NCI-H2171 (cell line): Measurements from ENCODE around the gene NAA40.

Experiments used
- DNase-seq: peaks from one replicate; lab custom pipeline; 2025; lab: John Stamatoyannopoulos, UW

Gene NAA40

GRCh38 chr11:63913866-63914830 lies 24.7 kb upstream of the NAA40 start:
- DNase-seq = no peak

GRCh38 chr11:63914896-63915691 lies 23.7 kb upstream of the NAA40 start:
- DNase-seq = no peak

- DNase-seq = peak; percentile 60
Measured at GRCh38 chr11:63915961-63916836, 22.6 kb upstream of the NAA40 start.

- DNase-seq = peak; percentile 89
Measured at GRCh38 chr11:63916837-63917691, 21.7 kb upstream of the NAA40 start, which contains the start of gene RCOR2. Gene RCOR2 (minus strand): TSS chr11:63917164. CDS start chr11:63916456, 708 bp downstream.

DNA sequence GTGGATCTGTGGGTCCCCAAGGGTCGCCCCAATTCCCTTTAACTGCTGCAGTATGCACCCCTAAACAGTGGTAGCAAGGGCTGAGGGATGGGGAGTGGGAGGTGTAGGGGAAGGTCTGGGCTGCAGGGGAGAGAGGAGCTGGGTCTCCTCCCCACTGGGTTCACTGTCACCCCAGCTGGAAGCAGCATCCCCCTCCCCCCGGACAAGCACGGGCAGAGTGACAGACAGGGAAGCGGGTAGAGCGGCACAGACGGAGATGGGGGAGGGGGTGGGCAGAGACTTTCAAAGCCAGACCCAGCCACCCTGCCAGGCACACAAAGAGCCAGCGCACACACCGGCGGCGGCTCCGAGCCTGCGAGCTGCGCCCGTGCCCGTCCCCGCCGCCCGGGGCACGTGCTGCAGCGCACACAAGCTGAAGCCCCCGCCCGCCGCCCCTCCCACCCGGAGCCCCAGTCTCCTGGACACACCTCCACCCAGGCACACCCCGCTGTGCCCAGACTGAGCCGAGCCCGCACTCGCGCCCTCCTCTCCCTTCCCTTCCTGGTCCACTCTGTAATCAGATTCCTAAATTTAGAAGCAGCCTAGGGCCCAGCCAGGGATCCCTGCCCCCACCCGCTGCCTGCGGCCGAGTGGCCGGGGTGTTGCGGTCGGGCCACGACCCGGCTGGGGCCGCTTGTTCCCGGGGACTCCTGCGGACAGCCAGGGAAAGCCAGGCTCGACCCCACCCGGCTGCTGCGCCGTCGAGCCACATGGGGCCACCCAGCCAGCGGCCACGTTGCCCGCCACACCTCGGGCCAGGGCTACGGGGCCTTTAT lies 20.9 kb upstream of the NAA40 start:
- peak; percentile 96 for DNase-seq

DNA sequence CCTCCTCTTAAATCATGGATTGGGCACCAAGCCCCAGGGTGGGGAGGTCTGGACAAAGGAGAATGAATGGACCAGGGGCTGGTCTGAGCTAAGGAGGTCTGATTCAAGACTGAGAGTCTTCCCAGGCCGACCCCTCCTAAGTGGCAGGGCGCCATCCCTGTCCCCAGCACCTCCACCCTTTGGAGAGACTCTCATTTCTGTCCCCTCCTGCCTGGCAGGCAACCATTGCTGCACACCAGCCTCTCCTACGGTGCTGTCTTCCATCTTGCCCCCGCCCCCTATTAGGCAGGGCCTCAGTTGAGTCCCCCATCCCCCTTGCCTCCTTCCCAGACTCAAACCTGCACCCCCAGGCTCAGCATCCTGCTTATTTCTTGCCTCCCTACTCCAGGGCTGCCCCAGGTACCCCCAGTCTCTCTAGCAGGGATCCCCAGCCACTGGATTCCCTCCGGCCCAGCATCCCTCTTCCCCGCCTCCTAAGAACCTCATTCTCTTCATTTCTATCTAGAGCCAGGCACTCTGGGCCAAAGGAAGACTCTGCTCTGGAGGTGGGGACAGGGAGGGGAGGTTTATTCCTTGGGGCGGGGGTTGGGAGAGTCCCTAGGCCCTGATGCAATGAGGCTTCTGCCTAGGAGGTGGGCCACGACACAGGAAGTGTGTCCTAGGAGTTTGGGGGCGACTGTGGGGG lies 20.2 kb upstream of the NAA40 start:
- peak; percentile 80 for DNase-seq

- peak; percentile 87 for DNase-seq
Measured at GRCh38 chr11:63919267-63920125, 19.3 kb upstream of the NAA40 start.

GRCh38 chr11:63920126-63920938 lies 18.5 kb upstream of the NAA40 start:
- DNase-seq = no peak

DNA sequence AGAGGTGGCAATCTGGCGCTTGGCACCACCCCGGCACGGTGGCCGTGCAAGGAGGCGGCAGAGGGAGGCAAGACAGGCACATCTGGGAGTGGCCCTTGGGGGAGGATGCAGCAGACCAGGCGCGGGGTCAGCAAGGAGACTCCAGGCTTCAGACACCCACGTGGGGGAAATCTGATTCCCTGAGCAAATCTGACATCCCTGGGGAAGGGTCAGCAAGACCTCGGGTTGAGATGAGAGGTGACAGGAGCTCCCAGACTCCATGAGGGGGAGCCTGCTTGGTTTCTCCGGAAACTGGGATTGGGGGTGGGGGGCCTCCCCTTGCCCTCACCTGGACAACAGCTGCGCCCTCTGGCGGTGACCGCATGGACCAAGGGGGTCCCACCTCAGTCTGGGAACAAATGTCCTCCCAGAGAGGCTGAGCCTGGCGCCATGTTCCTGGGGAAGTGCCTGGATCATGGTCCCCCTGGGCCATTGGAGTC lies 17.8 kb upstream of the NAA40 start:
- no peak for DNase-seq

GRCh38 chr11:63922673-63923192 lies 16.1 kb upstream of the NAA40 start:
- DNase-seq = no peak

GRCh38 chr11:63923319-63923718 lies 15.5 kb upstream of the NAA40 start:
- DNase-seq = no peak

DNA sequence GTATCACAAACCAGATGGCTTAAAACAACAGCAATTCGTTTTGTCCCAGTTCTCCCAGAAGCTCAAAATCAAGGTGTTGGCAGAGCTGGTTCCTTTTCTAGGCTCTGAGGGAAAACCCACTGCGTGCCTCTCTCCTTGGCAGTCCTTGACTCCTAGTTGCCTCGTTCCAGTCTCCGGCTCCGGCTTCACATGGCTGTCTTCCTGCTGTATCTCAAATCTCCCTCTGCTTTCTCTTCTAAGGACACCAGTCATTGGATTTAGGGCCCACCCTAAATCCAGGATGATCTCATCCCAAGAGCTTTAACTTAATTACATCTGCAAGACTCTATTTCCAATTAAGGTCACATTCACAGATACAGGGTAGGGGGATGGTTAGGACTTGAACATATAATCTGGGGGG lies 9.2 kb upstream of the NAA40 start:
- no peak for DNase-seq

DNA sequence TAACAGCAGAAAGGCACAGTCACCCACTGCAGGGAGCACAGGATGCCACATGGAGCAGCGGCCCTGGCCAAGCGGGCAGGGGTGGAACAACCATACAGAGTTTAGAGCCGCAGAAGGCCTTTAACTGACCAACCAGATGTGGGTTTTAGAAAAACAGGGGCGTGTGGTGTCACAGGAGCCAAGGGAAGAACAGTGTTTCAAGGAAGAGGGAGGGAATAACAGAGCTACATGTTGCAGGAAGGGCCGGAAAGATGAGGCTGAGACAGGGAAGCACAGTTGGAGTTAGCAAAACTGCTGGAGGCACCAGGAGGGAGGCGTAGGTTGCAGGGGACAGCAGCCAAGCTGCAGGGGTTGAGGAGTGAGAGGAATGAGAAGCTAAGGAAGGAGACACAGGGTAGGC lies 7.8 kb upstream of the NAA40 start:
- no peak for DNase-seq

DNA sequence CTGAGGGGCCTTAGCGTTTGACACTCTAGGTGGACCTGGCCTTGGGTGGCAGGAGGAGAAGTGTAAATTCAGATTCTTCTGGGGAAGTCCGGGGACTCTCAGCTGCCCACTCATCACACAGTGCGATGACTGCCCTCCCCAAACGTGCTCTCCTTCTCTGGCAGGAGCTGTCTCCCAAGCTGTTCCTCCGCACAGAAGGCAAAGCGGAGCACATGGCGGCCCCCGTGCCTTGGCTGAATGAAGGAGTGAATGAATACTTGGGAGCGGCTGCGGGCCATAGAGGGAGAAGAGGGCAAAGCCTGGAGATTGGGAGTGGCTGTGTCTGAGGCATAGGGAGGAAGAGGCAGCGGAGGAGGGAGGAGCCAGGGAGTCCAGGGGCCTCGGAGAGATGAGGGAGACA lies 6.9 kb upstream of the NAA40 start:
- DNase-seq = no peak

- no peak for DNase-seq
Measured at GRCh38 chr11:63933459-63933858, 5.3 kb upstream of the NAA40 start.

DNA sequence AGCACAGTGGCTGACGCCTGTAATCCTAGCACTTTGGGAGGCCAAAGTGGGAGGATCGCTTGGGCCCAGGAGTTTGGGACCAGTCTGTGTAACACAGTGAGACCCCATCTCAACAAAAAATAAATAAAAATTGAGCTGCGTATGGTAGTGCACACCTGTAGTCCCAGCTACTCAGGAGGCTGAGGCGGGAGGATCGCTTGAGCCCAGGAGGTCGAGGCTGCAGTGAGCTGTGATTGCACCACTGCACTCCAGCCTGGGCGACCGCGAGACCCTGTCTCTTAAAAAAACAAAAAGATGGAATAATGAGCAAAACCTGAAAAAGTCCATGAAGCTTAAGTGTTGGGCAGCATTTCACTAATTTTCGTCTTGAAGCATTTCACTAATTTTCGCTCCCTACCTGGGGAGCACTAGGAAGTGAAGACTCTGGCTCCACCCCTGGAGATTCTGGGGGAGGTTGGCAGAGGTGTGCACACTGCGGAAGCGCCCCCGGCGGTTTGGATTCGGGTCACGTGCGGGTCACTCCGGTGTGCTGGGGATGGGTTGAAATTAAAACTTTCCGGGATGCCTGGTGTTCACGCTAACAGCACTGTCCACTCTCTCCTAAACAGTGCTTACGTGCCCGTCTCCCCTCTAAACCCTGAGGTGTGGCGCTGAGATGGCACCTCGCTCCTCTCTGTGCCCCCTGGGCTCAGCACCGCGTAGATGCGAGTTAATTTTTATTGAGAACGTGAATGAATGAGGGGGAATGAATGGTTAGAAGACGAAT lies 906 bp upstream of the NAA40 start:
- peak; percentile 48 for DNase-seq
